Breast epithelium (tissue), 3 donors: ENCODE measurements around the gene MACROH2A1.

ENCODE experiments used
- POLR2A ChIP-seq: fragments of 450-650 bp; IDR thresholded peaks from one replicate; pipeline ENCODE4 v1.6.1; 2016; ENCODE audit warnings: antibody characterized with exemption, mild to moderate bottlenecking, moderate library complexity
- POLR2AphosphoS5 ChIP-seq, 3 donors: sonication (generic); formaldehyde crosslinking; IDR thresholded peaks; one replicate each; pipeline ENCODE4 v1.6.1; 2017; ENCODE audit warnings: antibody characterized with exemption in 3 of 3
- TF ChIP-seq, protein P1 (sequence below), 3 donors: fragments of 450-650 bp; IDR thresholded peaks; one replicate each; pipeline ENCODE4 v1.5.1; 2016 to 2017; ENCODE audit warnings: antibody characterized with exemption in 3 of 3, mild to moderate bottlenecking in 3 of 3, moderate library complexity in 3 of 3

DNA sequence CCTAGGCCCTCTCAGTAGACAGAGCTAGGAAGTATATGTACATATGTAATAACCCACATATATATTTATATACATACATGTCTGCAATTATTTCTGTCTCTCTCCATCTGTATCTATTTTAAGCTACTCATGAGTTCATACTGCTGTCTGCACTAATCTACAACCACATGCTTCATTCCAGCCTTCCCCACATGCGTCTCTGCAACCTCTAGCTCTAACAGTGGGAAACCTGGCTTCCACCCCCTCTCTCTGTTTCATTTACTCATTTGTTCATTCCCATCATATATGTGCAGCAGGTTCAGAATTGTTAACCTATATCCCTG, 24.8 kb upstream of the MACROH2A1 start:
- TF ChIP-seq POLR2A (no peak), POLR2AphosphoS5 (IDR thresholded peaks at IDR 0.05) (no peak)
- TF ChIP-seq, protein P1, sequence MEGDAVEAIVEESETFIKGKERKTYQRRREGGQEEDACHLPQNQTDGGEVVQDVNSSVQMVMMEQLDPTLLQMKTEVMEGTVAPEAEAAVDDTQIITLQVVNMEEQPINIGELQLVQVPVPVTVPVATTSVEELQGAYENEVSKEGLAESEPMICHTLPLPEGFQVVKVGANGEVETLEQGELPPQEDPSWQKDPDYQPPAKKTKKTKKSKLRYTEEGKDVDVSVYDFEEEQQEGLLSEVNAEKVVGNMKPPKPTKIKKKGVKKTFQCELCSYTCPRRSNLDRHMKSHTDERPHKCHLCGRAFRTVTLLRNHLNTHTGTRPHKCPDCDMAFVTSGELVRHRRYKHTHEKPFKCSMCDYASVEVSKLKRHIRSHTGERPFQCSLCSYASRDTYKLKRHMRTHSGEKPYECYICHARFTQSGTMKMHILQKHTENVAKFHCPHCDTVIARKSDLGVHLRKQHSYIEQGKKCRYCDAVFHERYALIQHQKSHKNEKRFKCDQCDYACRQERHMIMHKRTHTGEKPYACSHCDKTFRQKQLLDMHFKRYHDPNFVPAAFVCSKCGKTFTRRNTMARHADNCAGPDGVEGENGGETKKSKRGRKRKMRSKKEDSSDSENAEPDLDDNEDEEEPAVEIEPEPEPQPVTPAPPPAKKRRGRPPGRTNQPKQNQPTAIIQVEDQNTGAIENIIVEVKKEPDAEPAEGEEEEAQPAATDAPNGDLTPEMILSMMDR (IDR thresholded peaks at IDR 0.05) = no peak
